A549 (cell line): Measurements from ENCODE around the gene FBP1. TPM values are rescaled to one million over a fixed set of nuclear protein-coding genes. Genes with fewer than 3 reads are reported as not detected.
A peak's percentile ranks its signal among the peaks of the same experiment; 100 is the strongest.

Experiments used
- ATAC-seq, 2 experiments: fragments of 200-7000 bp in 1 of 2; fragments of >200 bp in 1 of 2; cut with Nextera tagmentation in 1 of 2; cut with Tn5 transposase in 1 of 2; 3 replicates each; pipeline versions ENCODE4 v1.8.0 to v1.9.1; 2018 to 2020; ENCODE audit warnings: mild to moderate bottlenecking in 1 of 2, moderate library complexity in 1 of 2
- CTCF ChIA-PET: fragments of 300-600 bp; sonication (Branson Sonifier 250); formaldehyde crosslinking; extraction: SDS; loops from one replicate; lab custom pipeline; 2021; ENCODE audit warnings: antibody characterized with exemption, inconsistent platforms; lab: Yijun Ruan, JAX
- POLR2A ChIA-PET: fragments of 350-600 bp; formaldehyde crosslinking; extraction: SDS; loops from one replicate; lab custom pipeline; 2021; ENCODE audit warnings: antibody characterized with exemption, inconsistent platforms; lab: Yijun Ruan, JAX
- DNase-seq, 2 experiments: peaks; one replicate each; pipeline versions ENCODE4 v3.0.0 to v3.0.0-alpha.2; 2011 to 2016; ENCODE audit warnings: low read depth in 1 of 2, low spot score in 1 of 2
- FAIRE-seq: peaks from 2 replicates; lab custom pipeline; 2011; peaks lifted over from hg19 to GRCh38; lab: Jason Lieb, UNC
- H3K27ac ChIP-seq, 2 experiments: fragments of >200 bp; sonication (Bioruptor Twin); formaldehyde crosslinking; 3 replicates each; pipeline ENCODE4 v1.5.1; 2016 to 2017
- H3K4me1 ChIP-seq: fragments of >200 bp; sonication (Bioruptor Twin); formaldehyde crosslinking; 3 replicates; pipeline ENCODE4 v1.6.1; 2016
- H3K4me2 ChIP-seq: fragments of >200 bp; sonication (Bioruptor Twin); formaldehyde crosslinking; 3 replicates; pipeline ENCODE4 v1.6.1; 2016
- H3K4me3 ChIP-seq: fragments of >200 bp; sonication (Bioruptor Twin); formaldehyde crosslinking; 3 replicates; pipeline ENCODE4 v1.5.1; 2016
- H3K9me3 ChIP-seq: fragments of >200 bp; sonication (Bioruptor Twin); formaldehyde crosslinking; 3 replicates; pipeline ENCODE4 v1.6.1; 2016
- BCL3 ChIP-seq: fragments of >200 bp; sonication (Bioruptor Twin); formaldehyde crosslinking; IDR thresholded peaks from 3 replicates; pipeline ENCODE4 v1.6.1; 2016
- BHLHE40 ChIP-seq: IDR thresholded peaks from 2 replicates; pipeline ENCODE4 v1.6.1; 2012; ENCODE audit warnings: low read depth, low read length, inconsistent platforms
- CBX8 ChIP-seq: fragments of 200-600 bp; sonication (generic); IDR thresholded peaks from 2 replicates; pipeline ENCODE4 v1.6.1; 2016
- CEBPB ChIP-seq, 2 experiments: fragments of >200 bp in 1 of 2; sonication (Bioruptor Twin) in 1 of 2; formaldehyde crosslinking in 1 of 2; IDR thresholded peaks; 2 replicates each; pipeline ENCODE4 v1.6.1; 2012 to 2016
- CHD4 ChIP-seq: fragments of 200-600 bp; sonication (generic); IDR thresholded peaks from 2 replicates; pipeline ENCODE4 v1.6.1; 2016; ENCODE audit warnings: antibody characterized with exemption, mild to moderate bottlenecking, borderline replicate concordance
- ELK1 ChIP-seq: fragments of 150-350 bp; IDR thresholded peaks from 2 replicates; pipeline ENCODE4 v1.6.1; 2014; ENCODE audit warnings: low read depth, mild to moderate bottlenecking, low read length
- EP300 ChIP-seq, 2 experiments: fragments of >200 bp; sonication (Bioruptor Twin); formaldehyde crosslinking; IDR thresholded peaks; 2 replicates in 1 of 2; 3 replicates in 1 of 2; pipeline ENCODE4 v1.6.1; 2016 to 2017
- FOSB ChIP-seq: fragments of 250-450 bp; sonication (Bioruptor Pico); IDR thresholded peaks from 2 replicates; pipeline ENCODE4 v1.5.0; 2020; ENCODE audit warnings: mild to moderate bottlenecking, moderate library complexity
- GATA3 ChIP-seq: IDR thresholded peaks from 2 replicates; pipeline ENCODE4 v1.6.1; 2012; ENCODE audit warnings: borderline replicate concordance
- HDAC2 ChIP-seq: fragments of 200-600 bp; sonication (generic); IDR thresholded peaks from 2 replicates; pipeline ENCODE4 v1.6.1; 2016
- JUN ChIP-seq, 2 experiments: fragments of >200 bp; sonication (Bioruptor Twin); formaldehyde crosslinking; IDR thresholded peaks; 2 replicates in 1 of 2; 3 replicates in 1 of 2; pipeline ENCODE4 v1.6.1; 2016 to 2017
- KDM1A ChIP-seq: fragments of 200-600 bp; sonication (generic); IDR thresholded peaks from 2 replicates; pipeline ENCODE4 v1.6.1; 2016; ENCODE audit warnings: low read depth, mild to moderate bottlenecking
- MAFK ChIP-seq: fragments of 450-650 bp; IDR thresholded peaks from 2 replicates; pipeline ENCODE4 v1.6.1; 2014; ENCODE audit not compliant: partially characterized antibody
- MYC ChIP-seq: IDR thresholded peaks from 2 replicates; pipeline ENCODE4 v1.6.1; 2012; ENCODE audit warnings: mild to moderate bottlenecking, inconsistent platforms, low read length, improper control_type of control experiment, borderline replicate concordance
- NPAS2 ChIP-seq: fragments of 250-450 bp; sonication (Bioruptor Pico); IDR thresholded peaks from 2 replicates; pipeline ENCODE4 v1.8.0; 2022; ENCODE audit warnings: mild to moderate bottlenecking, moderate library complexity, borderline replicate concordance
- NR3C1 ChIP-seq: fragments of >200 bp; sonication (Bioruptor Twin); formaldehyde crosslinking; IDR thresholded peaks from 3 replicates; pipeline ENCODE4 v1.6.1; 2017
- POLR2A ChIP-seq: IDR thresholded peaks from 2 replicates; pipeline ENCODE4 v1.6.1; 2012; ENCODE audit warnings: mild to moderate bottlenecking, low read length
- POLR2AphosphoS2 ChIP-seq: conservative IDR thresholded peaks from 2 replicates; pipeline ENCODE4 v1.6.1; 2012; ENCODE audit warnings: low read length, improper control_type of control experiment, inconsistent platforms
- RAD21 ChIP-seq, 2 experiments: fragments of >200 bp in 1 of 2; sonication (Bioruptor Twin) in 1 of 2; formaldehyde crosslinking in 1 of 2; IDR thresholded peaks in 1 of 2; conservative IDR thresholded peaks in 1 of 2; 2 replicates in 1 of 2; 3 replicates in 1 of 2; pipeline ENCODE4 v1.6.1; 2012 to 2018; ENCODE audit warnings: inconsistent platforms in 1 of 2
- RARB ChIP-seq: fragments of 250-450 bp; sonication (Bioruptor Pico); IDR thresholded peaks from 2 replicates; pipeline ENCODE4 v1.8.0; 2021; ENCODE audit warnings: mild to moderate bottlenecking, moderate library complexity
- RNF2 ChIP-seq: fragments of 200-600 bp; sonication (generic); IDR thresholded peaks from 2 replicates; pipeline ENCODE4 v1.6.1; 2016; ENCODE audit warnings: low read depth, mild to moderate bottlenecking, antibody characterized with exemption, moderate library complexity, borderline replicate concordance
- SREBF2 ChIP-seq: fragments of 450-650 bp; IDR thresholded peaks from 2 replicates; pipeline ENCODE4 v1.6.1; 2014; ENCODE audit warnings: mild to moderate bottlenecking, moderate library complexity
- TP53 ChIP-seq: fragments of 250-450 bp; sonication (Bioruptor Pico); IDR thresholded peaks from 2 replicates; pipeline ENCODE4 v1.5.0; 2021; ENCODE audit warnings: mild to moderate bottlenecking, moderate library complexity
- ZSCAN20 ChIP-seq: fragments of 250-450 bp; sonication (Bioruptor Pico); IDR thresholded peaks from 2 replicates; pipeline ENCODE4 v1.8.0; 2022; ENCODE audit warnings: mild to moderate bottlenecking, moderate library complexity
- WGBS: methylation state at CpG from one replicate; pipeline ENCODE4 v1.1.6; 2017; ENCODE audit errors: missing lambda C conversion rate; 5-methylcytosine and 5-hydroxymethylcytosine counted together
- polyA plus RNA-seq, 4 experiments: library from polyadenylated mRNA; depleted of rRNA in 3 of 4; stranded (reverse); fragments of >200 nt; fragmentation: RNase III in 1 of 4; extraction: RNeasy Plus Mini Kit Qiagen cat#74134 plus additional on column Dnase treatment in 1 of 4; gene quantifications; 2 replicates in 3 of 4; 3 replicates in 1 of 4; pipeline ENCODE4 v1.2.3, GENCODE V29; 2011 to 2017

Gene FBP1
- polyA plus RNA-seq, 2 of the 4 experiments (the other 2 are of a cell fraction) = not detected

- Histone ChIP-seq H3K27ac (no peak overlapping the region), H3K4me1 (peaks cover 10% of the 10 kb centered on the region; the same call in 2 of the 3 replicates), H3K9me3 (no peaks in the 10 kb centered on the region)
- ChIA-PET POLR2A (no interaction called here), CTCF (interaction anchor here (0.7 to 1.4 kb wide), 4 partner anchors 7 to 500 kb away, joined by 3 to 4 read pairs (median 4); no protein-coding TSS in a partner anchor)
- 80% methylated on average over 5 of the region's 5 CpGs for WGBS
- TF ChIP-seq HDAC2 = no peak
- TF ChIP-seq NR3C1 = no peak
- no peak for TF ChIP-seq BCL3
- TF ChIP-seq RNF2 = no peak
- TF ChIP-seq FOSB (CRISPR knock-in tag) = no peak
- no peak for TF ChIP-seq GATA3
- no peak for TF ChIP-seq POLR2AphosphoS2
- TF ChIP-seq ZSCAN20 (CRISPR knock-in tag) = no peak
- TF ChIP-seq, all 56 proteins: peak for 0
- FAIRE-seq (no peak), ATAC-seq (no peak), DNase-seq (no peak)
- Histone ChIP-seq H3K4me2 (no peak overlapping the region), H3K4me3 (no peak overlapping the region)
These were observed 8.5 kb downstream of the FBP1 start for GRCh38 chr9:94630833-94631232.

- no peak overlapping the region for H3K4me3 ChIP-seq
- peak in 1 of 2 experiments; percentile 28; a peak in 1 of 6 replicates for ATAC-seq
- POLR2A ChIA-PET = no interaction called here
- DNase-seq = no peak
- H3K27ac ChIP-seq = no peak overlapping the region
- CTCF ChIA-PET = interaction anchor here (1.0 kb wide), 1 partner anchor 500 kb away, joined by 3 read pairs; no protein-coding TSS in a partner anchor
- FAIRE-seq = no peak
- no peaks in the 10 kb centered on the region for H3K9me3 ChIP-seq
- WGBS = 51% methylated on average over 3 of the region's 3 CpGs
- peaks cover 10% of the 10 kb centered on the region; the same call in 2 of the 3 replicates for H3K4me1 ChIP-seq
- TF ChIP-seq CBX8 (no peak), MAFK (no peak), POLR2AphosphoS2 (no peak), BHLHE40 (no peak), NPAS2 (no peak), GATA3 (no peak), TP53 (CRISPR knock-in tag) (no peak), JUN (IDR thresholded peaks at IDR 0.05) (no peak)
- no peak overlapping the region for H3K4me2 ChIP-seq
These were observed 9.0 kb downstream of the FBP1 start for GRCh38 chr9:94630281-94630680.

- 71% methylated on average over 5 of the region's 6 CpGs for WGBS
- peaks cover 10% of the 10 kb centered on the region; the same call in 2 of the 3 replicates for H3K4me1 ChIP-seq
- H3K4me3 ChIP-seq = no peak overlapping the region
- ChIA-PET CTCF (interaction anchor here (0.6 to 2.0 kb wide), 3 partner anchors 72 to 1691 kb away, joined by 4 to 7 read pairs (median 4); partner anchors contain the start of gene PCAT7), POLR2A (no interaction called here)
- no peak overlapping the region for H3K27ac ChIP-seq
- no peaks in the 10 kb centered on the region for H3K9me3 ChIP-seq
- FAIRE-seq (no peak), DNase-seq (no peak), ATAC-seq (no peak; a peak in 1 of 6 replicates)
- H3K4me2 ChIP-seq = no peak overlapping the region
- TF ChIP-seq RARB (CRISPR knock-in tag) (no peak), KDM1A (no peak), MYC (no peak), TP53 (CRISPR knock-in tag) (no peak), ELK1 (no peak), CEBPB (IDR thresholded peaks at IDR 0.05) (no peak), EP300 (IDR thresholded peaks at IDR 0.05) (no peak), POLR2A (no peak), RAD21 (conservative IDR thresholded peaks at IDR 0.05 in 1 of 2, IDR thresholded peaks at IDR 0.05 in 1 of 2) (no peak), CHD4 (no peak), BCL3 (no peak), SREBF2 (no peak)
These were observed 12.0 kb downstream of the FBP1 start for GRCh38 chr9:94627287-94627686.
